H1 (cell line): ENCODE measurements around the gene PRKN.

ENCODE experiments used
- EP300 ChIP-seq, 2 experiments: IDR thresholded peaks; 1 replicate in 1 of 2; 2 replicates in 1 of 2; pipeline ENCODE4 v1.6.1; 2011 to 2012; ENCODE audit warnings: low read depth in 2 of 2, low read length in 2 of 2, mild to moderate bottlenecking in 2 of 2, borderline replicate concordance in 1 of 2, inconsistent platforms in 1 of 2, moderate library complexity in 1 of 2
- EZH2 ChIP-seq: fragments of 200-600 bp; sonication (generic); IDR thresholded peaks from 2 replicates; pipeline ENCODE4 v1.7.1; 2012; ENCODE audit warnings: low read depth, mild to moderate bottlenecking, moderate library complexity, low read length, inconsistent platforms; ENCODE audit not compliant: severe bottlenecking
- HDAC2 ChIP-seq, 2 experiments: fragments of 300-600 bp in 1 of 2; sonication (generic) in 1 of 2; IDR thresholded peaks; 2 replicates each; pipeline ENCODE4 v1.6.1; 2011 to 2012; ENCODE audit warnings: low read depth in 2 of 2, low read length in 2 of 2, mild to moderate bottlenecking in 2 of 2, moderate library complexity in 2 of 2, borderline replicate concordance in 1 of 2, inconsistent platforms in 1 of 2
- PHF8 ChIP-seq: fragments of 200-600 bp; sonication (generic); conservative IDR thresholded peaks from 2 replicates; pipeline ENCODE4 v1.7.1; 2012; ENCODE audit warnings: low read depth, mild to moderate bottlenecking, inconsistent platforms, low read length, moderate library complexity
- POLR2A ChIP-seq, 2 experiments: IDR thresholded peaks; 1 replicate in 1 of 2; 2 replicates in 1 of 2; pipeline ENCODE4 v1.6.1; 2011; ENCODE audit warnings: low read depth in 2 of 2, low read length in 2 of 2, mild to moderate bottlenecking in 2 of 2; ENCODE audit errors: control extremely low read depth in 1 of 2
- POLR2AphosphoS5 ChIP-seq: IDR thresholded peaks from 2 replicates; pipeline ENCODE4 v1.6.1; 2011; ENCODE audit warnings: low read depth, low read length
- RFX5 ChIP-seq: IDR thresholded peaks from 2 replicates; pipeline ENCODE4 v1.6.1; 2011; ENCODE audit warnings: low read depth, low read length, improper control_type of control experiment, borderline replicate concordance
- RNF2 ChIP-seq: fragments of 200-900, 300-1000 bp; sonication (generic); IDR thresholded peaks from 2 replicates; pipeline ENCODE4 v1.7.1; 2016; ENCODE audit warnings: borderline replicate concordance, low read depth, mild to moderate bottlenecking, antibody characterized with exemption, low read length; ENCODE audit not compliant: poor library complexity, severe bottlenecking; ENCODE audit errors: missing control alignments
- TF ChIP-seq, protein P1 (sequence below), 3 experiments: IDR thresholded peaks; 1 replicate in 2 of 3; 2 replicates in 1 of 3; pipeline versions ENCODE4 v1.5.1 to v1.6.1; 2011; ENCODE audit warnings: low read length in 3 of 3, mild to moderate bottlenecking in 3 of 3, inconsistent platforms in 2 of 3, low read depth in 1 of 3, moderate library complexity in 1 of 3; ENCODE audit not compliant: insufficient read depth in 1 of 3; ENCODE audit errors: control extremely low read depth in 1 of 3

DNA sequence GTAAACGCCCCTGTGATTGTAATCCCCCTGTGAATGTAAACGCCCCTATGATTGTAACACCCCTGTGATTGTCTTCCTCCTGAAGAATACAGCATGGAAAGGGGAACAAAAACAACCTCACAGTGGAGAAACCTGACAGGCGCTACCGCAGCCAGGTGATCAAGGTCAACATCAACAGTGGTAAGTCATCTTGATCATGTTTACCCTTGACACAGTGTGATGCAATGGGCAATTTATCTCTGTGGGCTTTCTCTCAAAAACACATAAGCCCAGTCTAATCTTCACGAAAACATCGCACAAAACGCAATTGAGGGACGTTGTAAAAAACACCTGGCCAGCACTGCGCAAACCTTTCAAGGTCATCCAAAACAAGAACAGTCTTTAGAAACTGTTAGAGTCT, 277.2 kb downstream of the PRKN start:
- TF ChIP-seq, protein P1, sequence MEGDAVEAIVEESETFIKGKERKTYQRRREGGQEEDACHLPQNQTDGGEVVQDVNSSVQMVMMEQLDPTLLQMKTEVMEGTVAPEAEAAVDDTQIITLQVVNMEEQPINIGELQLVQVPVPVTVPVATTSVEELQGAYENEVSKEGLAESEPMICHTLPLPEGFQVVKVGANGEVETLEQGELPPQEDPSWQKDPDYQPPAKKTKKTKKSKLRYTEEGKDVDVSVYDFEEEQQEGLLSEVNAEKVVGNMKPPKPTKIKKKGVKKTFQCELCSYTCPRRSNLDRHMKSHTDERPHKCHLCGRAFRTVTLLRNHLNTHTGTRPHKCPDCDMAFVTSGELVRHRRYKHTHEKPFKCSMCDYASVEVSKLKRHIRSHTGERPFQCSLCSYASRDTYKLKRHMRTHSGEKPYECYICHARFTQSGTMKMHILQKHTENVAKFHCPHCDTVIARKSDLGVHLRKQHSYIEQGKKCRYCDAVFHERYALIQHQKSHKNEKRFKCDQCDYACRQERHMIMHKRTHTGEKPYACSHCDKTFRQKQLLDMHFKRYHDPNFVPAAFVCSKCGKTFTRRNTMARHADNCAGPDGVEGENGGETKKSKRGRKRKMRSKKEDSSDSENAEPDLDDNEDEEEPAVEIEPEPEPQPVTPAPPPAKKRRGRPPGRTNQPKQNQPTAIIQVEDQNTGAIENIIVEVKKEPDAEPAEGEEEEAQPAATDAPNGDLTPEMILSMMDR (IDR thresholded peaks at IDR 0.05; ENCODE audit: control extremely low read depth in 1 of 3, insufficient read depth in 1 of 3, low read depth in 1 of 3, low read length in 3 of 3), result no peak
- TF ChIP-seq PHF8 (no peak), EP300 (IDR thresholded peaks at IDR 0.05; ENCODE audit: borderline replicate concordance in 1 of 2, low read depth in 2 of 2, low read length in 2 of 2) (no peak), EZH2 (no peak), RFX5 (no peak), HDAC2 (IDR thresholded peaks at IDR 0.05; ENCODE audit: borderline replicate concordance in 1 of 2, low read depth in 2 of 2, low read length in 2 of 2) (no peak), POLR2AphosphoS5 (no peak), POLR2A (IDR thresholded peaks at IDR 0.05; ENCODE audit: control extremely low read depth in 1 of 2, low read depth in 2 of 2, low read length in 2 of 2) (no peak), RNF2 (no peak)
